GM13976 (cell line): ENCODE measurements around the gene NUDT4.
"Not testable (repeated sequence)": the region's sequence is repeated elsewhere in the genome, so short reads cannot be mapped to it uniquely, and the experiment has no call there.

Experiments used
- DNase-seq: peaks from one replicate; pipeline ENCODE4 v3.0.0; 2012; ENCODE audit warnings: low spot score
- in situ Hi-C: fragments of 300-500 bp; cut with MboI; formaldehyde crosslinking; loops from one replicate; pipeline ENCODE4 v1.12.0; 2022; ENCODE audit warnings: low sequenced_read_pairs, mixed read lengths, inconsistent platforms; ENCODE audit not compliant: unreplicated experiment
- TF ChIP-seq, protein P1 (sequence below): IDR thresholded peaks from 2 replicates; pipeline ENCODE4 v1.5.1; 2012; ENCODE audit warnings: borderline replicate concordance, mild to moderate bottlenecking; ENCODE audit not compliant: insufficient read depth; ENCODE audit errors: extremely low read depth, missing control alignments, control extremely low read depth

NUDT4 gene

DNA sequence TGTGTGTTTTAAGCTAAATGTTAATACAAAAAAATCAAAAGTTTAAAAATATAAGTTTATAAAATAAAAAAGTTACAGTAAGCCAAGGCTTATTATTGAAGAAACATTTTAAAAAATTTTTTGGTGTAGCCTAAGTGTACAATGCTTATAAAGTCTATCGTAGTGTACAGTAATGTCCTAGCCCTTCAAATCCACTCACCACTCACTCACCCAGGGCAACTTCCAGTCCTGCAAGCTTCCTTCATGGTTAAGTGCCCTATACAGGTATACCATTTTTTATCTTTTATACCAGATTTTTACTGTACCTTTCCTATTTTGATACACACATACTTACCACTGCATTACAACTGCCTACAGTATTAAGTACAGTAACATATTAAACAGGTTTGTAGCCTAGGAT lies 52.1 kb downstream of the NUDT4 start:
- in situ Hi-C loops: no loop called here
- no peak for DNase-seq
- TF ChIP-seq, protein P1, sequence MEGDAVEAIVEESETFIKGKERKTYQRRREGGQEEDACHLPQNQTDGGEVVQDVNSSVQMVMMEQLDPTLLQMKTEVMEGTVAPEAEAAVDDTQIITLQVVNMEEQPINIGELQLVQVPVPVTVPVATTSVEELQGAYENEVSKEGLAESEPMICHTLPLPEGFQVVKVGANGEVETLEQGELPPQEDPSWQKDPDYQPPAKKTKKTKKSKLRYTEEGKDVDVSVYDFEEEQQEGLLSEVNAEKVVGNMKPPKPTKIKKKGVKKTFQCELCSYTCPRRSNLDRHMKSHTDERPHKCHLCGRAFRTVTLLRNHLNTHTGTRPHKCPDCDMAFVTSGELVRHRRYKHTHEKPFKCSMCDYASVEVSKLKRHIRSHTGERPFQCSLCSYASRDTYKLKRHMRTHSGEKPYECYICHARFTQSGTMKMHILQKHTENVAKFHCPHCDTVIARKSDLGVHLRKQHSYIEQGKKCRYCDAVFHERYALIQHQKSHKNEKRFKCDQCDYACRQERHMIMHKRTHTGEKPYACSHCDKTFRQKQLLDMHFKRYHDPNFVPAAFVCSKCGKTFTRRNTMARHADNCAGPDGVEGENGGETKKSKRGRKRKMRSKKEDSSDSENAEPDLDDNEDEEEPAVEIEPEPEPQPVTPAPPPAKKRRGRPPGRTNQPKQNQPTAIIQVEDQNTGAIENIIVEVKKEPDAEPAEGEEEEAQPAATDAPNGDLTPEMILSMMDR: no peak

- DNase-seq: no peak
- TF ChIP-seq, protein P1: no peak
- in situ Hi-C loops: no loop called here
These were observed 52.6 kb downstream of the NUDT4 start for GRCh38 chr12:93430280-93430679.

- DNase-seq, in situ Hi-C loops: not testable (repeated sequence)
These were observed 54.3 kb downstream of the NUDT4 start for GRCh38 chr12:93432031-93432430.

GRCh38 chr12:93434256-93434865 lies 56.6 kb downstream of the NUDT4 start:
- TF ChIP-seq, protein P1: no peak
- in situ Hi-C loops: no loop called here
- DNase-seq: no peak

GRCh38 chr12:93438266-93439050 lies 60.7 kb downstream of the NUDT4 start:
- DNase-seq: no peak
- in situ Hi-C loops: no loop called here
- TF ChIP-seq, protein P1: no peak

- in situ Hi-C loops: no loop called here
- TF ChIP-seq, protein P1: no peak
- no peak for DNase-seq
These were observed 62.5 kb downstream of the NUDT4 start for GRCh38 chr12:93440043-93440835.
